H1 (cell line): ENCODE results near the gene PARP16. TPM values are rescaled to one million over a fixed set of nuclear protein-coding genes. Genes with fewer than 3 reads are reported as not detected.

Source experiments
- CTCF ChIA-PET: fragments of 300-600 bp; sonication (Branson Sonifier 250); formaldehyde crosslinking; loops from one replicate; lab custom pipeline; 2021; ENCODE audit not compliant: partially characterized antibody; lab: Charles Lee
- POLR2A ChIA-PET: fragments of 300-600 bp; sonication (Branson Sonifier 250); formaldehyde crosslinking; loops from one replicate; lab custom pipeline; 2021; ENCODE audit warnings: inconsistent platforms; ENCODE audit not compliant: partially characterized antibody; lab: Charles Lee
- DNase-seq, 2 experiments: peaks; one replicate each; pipeline versions ENCODE4 v3.0.0 to v3.0.0-alpha.2; 2010 to 2022; ENCODE audit warnings: low spot score in 2 of 2, low read depth in 1 of 2, mixed read lengths in 1 of 2
- FAIRE-seq: peaks from 2 replicates; lab custom pipeline; 2011; peaks lifted over from hg19 to GRCh38; lab: Jason Lieb, UNC
- H2AFZ ChIP-seq: 2 replicates; pipeline ENCODE4 v1.8.1; 2012; ENCODE audit warnings: low read length, inconsistent platforms
- H2AK5ac ChIP-seq: 2 replicates; pipeline ENCODE4 v1.6.1; 2013; ENCODE audit warnings: low read depth, low read length
- H2BK120ac ChIP-seq: replicated peaks from 2 replicates; pipeline ENCODE3; 2013; ENCODE audit warnings: low read depth, low read length, inconsistent platforms
- H2BK12ac ChIP-seq: 2 replicates; pipeline ENCODE4 v1.6.1; 2013; ENCODE audit warnings: low read depth, low read length
- H2BK15ac ChIP-seq: 2 replicates; pipeline ENCODE4 v1.6.1; 2013; ENCODE audit warnings: low read length
- H2BK20ac ChIP-seq: 2 replicates; pipeline ENCODE4 v1.6.1; 2013; ENCODE audit warnings: low read length
- H2BK5ac ChIP-seq: 2 replicates; pipeline ENCODE4 v1.6.1; 2013; ENCODE audit warnings: low read depth, low read length
- H3K14ac ChIP-seq: 2 replicates; pipeline ENCODE4 v1.6.1; 2013; ENCODE audit warnings: inconsistent platforms; ENCODE audit not compliant: insufficient read length
- H3K18ac ChIP-seq: 2 replicates; pipeline ENCODE4 v1.6.1; 2013; ENCODE audit warnings: low read length; ENCODE audit errors: extremely low read depth
- H3K23ac ChIP-seq: 2 replicates; pipeline ENCODE4 v1.6.1; 2013; ENCODE audit warnings: inconsistent platforms; ENCODE audit not compliant: insufficient read length
- H3K23me2 ChIP-seq: 2 replicates; pipeline ENCODE4 v1.6.1; 2013; ENCODE audit warnings: low read depth, low read length
- H3K27ac ChIP-seq: 2 replicates; pipeline ENCODE4 v1.6.1; 2011; ENCODE audit warnings: low read depth, low read length, inconsistent platforms
- H3K27me3 ChIP-seq, 4 experiments: replicated peaks in 1 of 4; 1 replicate in 1 of 4; 2 replicates in 3 of 4; pipeline versions ENCODE4 v1.6.1 to v1.8.1; 2011 to 2013; ENCODE audit warnings: low read length in 3 of 4, mild to moderate bottlenecking in 3 of 4, inconsistent platforms in 2 of 4, mixed read lengths in 2 of 4, moderate library complexity in 1 of 4; ENCODE audit not compliant: control insufficient read depth in 3 of 4, insufficient read depth in 3 of 4; ENCODE audit errors: extremely low read depth in 1 of 4
- H3K36me3 ChIP-seq, 4 experiments: 2 replicates each; pipeline versions ENCODE4 v1.6.1 to v1.8.1; 2011 to 2013; ENCODE audit warnings: mild to moderate bottlenecking in 4 of 4, low read length in 3 of 4, moderate library complexity in 2 of 4, control low read depth in 1 of 4, inconsistent platforms in 1 of 4; ENCODE audit not compliant: insufficient read depth in 4 of 4, control insufficient read depth in 2 of 4
- H3K4ac ChIP-seq: replicated peaks from 2 replicates; pipeline ENCODE3; 2013; ENCODE audit warnings: low read length, low read depth, mixed read lengths, inconsistent platforms; ENCODE audit not compliant: insufficient read length
- H3K4me1 ChIP-seq, 4 experiments: replicated peaks in 1 of 4; 1 replicate in 1 of 4; 2 replicates in 3 of 4; pipeline versions ENCODE4 v1.6.1 to v1.8.1; 2011 to 2013; ENCODE audit warnings: low read length in 3 of 4, inconsistent platforms in 2 of 4, mixed read lengths in 1 of 4; ENCODE audit not compliant: insufficient read depth in 4 of 4, control insufficient read depth in 3 of 4
- H3K4me2 ChIP-seq, 2 experiments: 2 replicates each; pipeline versions ENCODE4 v1.6.1 to v1.8.1; 2011 to 2013; ENCODE audit warnings: low read depth in 2 of 2, low read length in 2 of 2, control low read depth in 1 of 2, inconsistent platforms in 1 of 2, mild to moderate bottlenecking in 1 of 2; ENCODE audit not compliant: insufficient read depth in 1 of 2
- H3K4me3 ChIP-seq, 4 experiments: fragments of 200-600, 300-600 bp in 1 of 4; sonication (generic), shearing (Covaris generic), sonication (Bioruptor Twin) in 1 of 4; 2 replicates each; pipeline versions ENCODE4 v1.5.1 to v1.8.1; 2011 to 2016; ENCODE audit warnings: low read length in 4 of 4, low read depth in 3 of 4, control low read depth in 2 of 4, inconsistent platforms in 2 of 4, mild to moderate bottlenecking in 2 of 4, mixed read lengths in 1 of 4, moderate library complexity in 1 of 4; ENCODE audit not compliant: insufficient read depth in 2 of 4; ENCODE audit errors: extremely low read depth in 1 of 4
- H3K56ac ChIP-seq: replicated peaks from 2 replicates; pipeline ENCODE3; 2013; ENCODE audit warnings: low read depth, mild to moderate bottlenecking, mixed read lengths, low read length, inconsistent platforms; ENCODE audit not compliant: insufficient read length
- H3K79me1 ChIP-seq: 2 replicates; pipeline ENCODE4 v1.6.1; 2013; ENCODE audit warnings: low read depth, low read length, control low read depth
- H3K79me2 ChIP-seq, 2 experiments: 2 replicates each; pipeline versions ENCODE4 v1.6.1 to v1.8.1; 2012 to 2013; ENCODE audit warnings: low read length in 2 of 2, mild to moderate bottlenecking in 2 of 2, inconsistent platforms in 1 of 2; ENCODE audit not compliant: insufficient read depth in 2 of 2, control insufficient read depth in 1 of 2
- H3K9ac ChIP-seq, 4 experiments: replicated peaks in 1 of 4; 1 replicate in 1 of 4; 2 replicates in 3 of 4; pipeline versions ENCODE4 v1.6.1 to v1.8.1; 2011 to 2013; ENCODE audit warnings: low read depth in 3 of 4, low read length in 3 of 4, control low read depth in 2 of 4, mild to moderate bottlenecking in 2 of 4, moderate library complexity in 2 of 4, inconsistent platforms in 1 of 4; ENCODE audit errors: extremely low read depth in 1 of 4
- H3K9me3 ChIP-seq, 2 experiments: 2 replicates each; pipeline versions ENCODE4 v1.6.1 to v1.8.1; 2012 to 2013; ENCODE audit warnings: mild to moderate bottlenecking in 2 of 2, moderate library complexity in 2 of 2, control low read depth in 1 of 2, inconsistent platforms in 1 of 2, low read depth in 1 of 2, low read length in 1 of 2, mixed read lengths in 1 of 2; ENCODE audit not compliant: insufficient read depth in 2 of 2
- H4K20me1 ChIP-seq, 2 experiments: replicated peaks in 1 of 2; 2 replicates each; pipeline versions ENCODE3 to v1.8.1; 2011 to 2013; ENCODE audit warnings: inconsistent platforms in 2 of 2, low read length in 2 of 2, mild to moderate bottlenecking in 1 of 2; ENCODE audit not compliant: insufficient read depth in 2 of 2, control insufficient read depth in 1 of 2
- H4K5ac ChIP-seq: 2 replicates; pipeline ENCODE4 v1.6.1; 2013; ENCODE audit warnings: low read length, low read depth, mixed read lengths, inconsistent platforms; ENCODE audit not compliant: insufficient read length
- H4K8ac ChIP-seq: 2 replicates; pipeline ENCODE4 v1.8.0; 2013; ENCODE audit warnings: mild to moderate bottlenecking, moderate library complexity, low read length, inconsistent platforms; ENCODE audit not compliant: insufficient read depth; ENCODE audit errors: extremely low read depth
- H4K91ac ChIP-seq: replicated peaks from 2 replicates; pipeline ENCODE3; 2013; ENCODE audit warnings: low read length, mixed read lengths, inconsistent platforms; ENCODE audit not compliant: insufficient read length
- CHD1 ChIP-seq: IDR thresholded peaks from 2 replicates; pipeline ENCODE4 v1.6.1; 2012; ENCODE audit warnings: low read depth, low read length, improper control_type of control experiment
- WGBS, 2 experiments: shearing (Covaris generic) in 1 of 2; methylation state at CpG; one replicate each; pipeline versions ENCODE4 v1.1.6 to v1.1.7; 2013 to 2015; ENCODE audit warnings: low lambda C conversion rate in 2 of 2, mixed read lengths in 2 of 2, inconsistent platforms in 1 of 2, low coverage in 1 of 2, missing lambda C conversion rate in 1 of 2; ENCODE audit not compliant: insufficient replicate concordance in 2 of 2, insufficient coverage in 1 of 2, insufficient read length in 1 of 2; ENCODE audit errors: extremely low coverage in 1 of 2, missing lambda C conversion rate in 1 of 2; 5-methylcytosine and 5-hydroxymethylcytosine counted together
- polyA plus RNA-seq, 7 experiments: library from polyadenylated mRNA; depleted of rRNA in 3 of 7; stranded (reverse) in 5 of 7; unstranded in 2 of 7; fragments of >200 nt in 5 of 7; fragments of 200-250 nt in 2 of 7; gene quantifications; 1 replicate in 5 of 7; 2 replicates in 1 of 7; 4 replicates in 1 of 7; pipeline versions ENCODE4 v1.2.1 to v1.2.3, GENCODE V29; 2011 to 2013; ENCODE audit warnings: missing spikeins in 2 of 7, mixed read lengths in 2 of 7
- total RNA-seq: library from RNA; stranded (reverse); fragmentation: NEBNext Ultra II Directional; extraction: Animal tissue kit (Norgen Biotek cat#: 25700); gene quantifications from 2 replicates; pipeline ENCODE4 v1.2.1, GENCODE V29; 2021

Gene PARP16
- total and polyA plus RNA-seq, 2 of the 8 experiments (the other 6 are each of a cell fraction or from before 2014, with no cell fraction given), result 3.7 to 5.0 TPM

DNA sequence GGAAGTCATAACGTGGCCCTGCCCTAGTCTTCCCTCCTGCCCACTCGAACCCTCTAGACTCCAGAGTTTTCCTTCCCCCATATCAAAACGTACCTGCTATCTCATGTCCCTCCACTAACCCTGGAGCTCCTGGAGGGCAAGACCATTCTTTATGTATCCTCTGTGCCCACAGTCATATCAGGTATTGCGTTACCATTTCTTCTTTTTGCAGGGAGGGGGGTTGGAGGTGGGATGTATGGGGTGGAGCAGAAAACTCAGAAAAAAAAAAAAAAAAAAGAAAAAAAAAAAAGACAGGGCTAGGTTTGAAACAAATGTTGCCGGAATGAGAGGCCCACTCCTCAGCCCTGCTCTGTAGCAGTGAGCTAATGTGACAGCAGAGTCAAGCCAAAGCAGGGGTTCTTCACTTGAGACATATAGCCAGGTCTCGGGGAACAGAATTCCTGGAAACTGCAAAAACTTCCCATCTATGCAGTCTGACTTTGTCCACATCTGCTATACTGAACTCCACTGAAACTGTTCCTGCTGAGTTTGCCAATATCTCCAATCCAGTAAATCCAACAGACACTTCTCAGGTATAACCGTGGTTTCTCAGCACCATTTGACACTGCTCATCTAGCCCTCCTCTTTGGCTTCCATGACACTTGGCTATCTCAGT, 31.1 kb downstream of the PARP16 start:
- CTCF ChIA-PET, result interaction anchor here (1.3 to 3.4 kb wide), 4 partner anchors 16 to 48 kb away, joined by 4 to 16 read pairs (median 6); no protein-coding TSS in a partner anchor
- Histone ChIP-seq H3K56ac (no peak overlapping the region), H3K9me3 (no peaks in the 10 kb centered on the region), H3K23ac (no peak overlapping the region), H2AK5ac (no peak overlapping the region), H3K4ac (no peak overlapping the region), H3K9ac (no peak overlapping the region), H2BK20ac (no peak overlapping the region), H4K20me1 (no peaks in the 10 kb centered on the region), H3K23me2 (no peaks in the 10 kb centered on the region), H2BK12ac (no peak overlapping the region), H3K79me1 (no peaks in the 10 kb centered on the region), H4K91ac (no peak overlapping the region), H3K27ac (no peak overlapping the region), H3K4me2 (no peak overlapping the region), H3K36me3 (no peaks in the 10 kb centered on the region), H3K79me2 (no peaks in the 10 kb centered on the region), H2AFZ (no peak overlapping the region), H2BK15ac (no peak overlapping the region), H3K4me1 (no peaks in the 10 kb centered on the region), H3K14ac (no peak overlapping the region), H4K5ac (no peak overlapping the region), H4K8ac (no peak overlapping the region), H3K27me3 (no peaks in the 10 kb centered on the region), H3K18ac (no peak overlapping the region), H2BK120ac (no peak overlapping the region), H2BK5ac (no peak overlapping the region), H3K4me3 (no peak overlapping the region)
- no peak for DNase-seq
- WGBS, 2 experiments, result 96% methylated on average over 6 of the region's 7 CpGs; no CpG with 5 or more reads in 1 of the 2 experiments
- POLR2A ChIA-PET, result interaction anchor here (1.0 to 1.1 kb wide), 2 partner anchors 9 to 18 kb away, joined by 3 read pairs; no protein-coding TSS in a partner anchor
- no peak for FAIRE-seq
- TF ChIP-seq CHD1, result no peak
